Fibroblast of mammary gland (primary cell): ENCODE data around the gene F12.

Source experiments
- DNase-seq: peaks from one replicate; pipeline ENCODE4 v3.0.0-alpha.2; 2010; ENCODE audit warnings: low read depth
- H3K4me3 ChIP-seq: 2 replicates; pipeline ENCODE4 v1.5.1; 2011; ENCODE audit warnings: low read depth, mild to moderate bottlenecking, low read length, moderate library complexity; ENCODE audit not compliant: control insufficient read depth
- TF ChIP-seq, protein P1 (sequence below): conservative IDR thresholded peaks from 2 replicates; pipeline ENCODE4 v1.5.1; 2011; ENCODE audit warnings: low read depth, low read length, inconsistent platforms; ENCODE audit not compliant: control insufficient read depth, insufficient read depth

F12 gene

DNA sequence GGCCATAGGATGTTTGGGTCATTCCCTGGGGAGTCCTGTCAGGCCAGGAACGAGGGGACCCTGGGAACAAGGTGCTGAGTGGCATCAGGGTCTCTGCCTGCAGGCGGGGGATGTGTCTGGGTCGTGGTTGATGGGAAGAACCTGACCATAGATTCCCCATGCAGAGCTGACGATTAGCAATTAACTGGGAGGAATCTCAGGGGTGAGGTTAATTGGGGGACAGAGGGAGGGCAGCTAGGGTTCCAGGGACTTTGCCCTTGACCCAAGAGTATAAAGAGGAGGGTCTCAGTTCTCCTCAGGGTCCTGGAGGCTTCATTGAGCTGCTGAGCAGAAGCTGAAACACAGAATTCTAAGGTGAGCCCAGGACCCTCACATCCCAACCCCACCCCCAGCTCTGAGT is 25.2 kb downstream of the F12 start, which contains the start of gene SLC34A1:
TSS of gene SLC34A1 (plus strand) at position 301 of the 400 bp plus-strand sequence. CDS start 1,308 bp downstream, outside the sequence.
- no peak for DNase-seq
- no peak within 1 kb of the TSS for H3K4me3 ChIP-seq
- TF ChIP-seq, protein P1, sequence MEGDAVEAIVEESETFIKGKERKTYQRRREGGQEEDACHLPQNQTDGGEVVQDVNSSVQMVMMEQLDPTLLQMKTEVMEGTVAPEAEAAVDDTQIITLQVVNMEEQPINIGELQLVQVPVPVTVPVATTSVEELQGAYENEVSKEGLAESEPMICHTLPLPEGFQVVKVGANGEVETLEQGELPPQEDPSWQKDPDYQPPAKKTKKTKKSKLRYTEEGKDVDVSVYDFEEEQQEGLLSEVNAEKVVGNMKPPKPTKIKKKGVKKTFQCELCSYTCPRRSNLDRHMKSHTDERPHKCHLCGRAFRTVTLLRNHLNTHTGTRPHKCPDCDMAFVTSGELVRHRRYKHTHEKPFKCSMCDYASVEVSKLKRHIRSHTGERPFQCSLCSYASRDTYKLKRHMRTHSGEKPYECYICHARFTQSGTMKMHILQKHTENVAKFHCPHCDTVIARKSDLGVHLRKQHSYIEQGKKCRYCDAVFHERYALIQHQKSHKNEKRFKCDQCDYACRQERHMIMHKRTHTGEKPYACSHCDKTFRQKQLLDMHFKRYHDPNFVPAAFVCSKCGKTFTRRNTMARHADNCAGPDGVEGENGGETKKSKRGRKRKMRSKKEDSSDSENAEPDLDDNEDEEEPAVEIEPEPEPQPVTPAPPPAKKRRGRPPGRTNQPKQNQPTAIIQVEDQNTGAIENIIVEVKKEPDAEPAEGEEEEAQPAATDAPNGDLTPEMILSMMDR = no peak

DNA sequence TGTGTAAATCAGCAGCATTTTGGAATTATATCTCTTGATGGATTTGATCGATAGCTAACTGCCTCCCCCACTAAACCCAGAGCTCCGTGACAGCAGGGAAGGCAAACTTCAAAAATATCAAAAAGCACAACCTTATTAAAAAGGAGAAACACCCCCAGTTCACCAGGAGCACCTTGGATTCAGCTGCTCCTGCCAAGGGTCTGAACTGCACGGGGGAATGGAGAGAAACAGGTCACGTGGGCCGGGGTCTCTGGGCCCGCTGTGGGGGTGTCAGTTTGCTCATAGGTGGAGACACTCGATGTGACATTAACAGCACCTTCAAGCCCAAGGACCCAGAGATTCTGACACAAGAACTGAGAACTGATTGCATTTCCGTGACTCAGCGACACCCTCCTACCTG is 26.2 kb downstream of the F12 start:
- TF ChIP-seq, protein P1 = no peak
- DNase-seq = no peak
- no peak overlapping the region for H3K4me3 ChIP-seq

- TF ChIP-seq, protein P1 = peak; percentile 31
- H3K4me3 ChIP-seq = no peak overlapping the region
- DNase-seq = peak; percentile 42
These were observed 26.8 kb downstream of the F12 start for GRCh38 chr5:177382423-177383029.

DNA sequence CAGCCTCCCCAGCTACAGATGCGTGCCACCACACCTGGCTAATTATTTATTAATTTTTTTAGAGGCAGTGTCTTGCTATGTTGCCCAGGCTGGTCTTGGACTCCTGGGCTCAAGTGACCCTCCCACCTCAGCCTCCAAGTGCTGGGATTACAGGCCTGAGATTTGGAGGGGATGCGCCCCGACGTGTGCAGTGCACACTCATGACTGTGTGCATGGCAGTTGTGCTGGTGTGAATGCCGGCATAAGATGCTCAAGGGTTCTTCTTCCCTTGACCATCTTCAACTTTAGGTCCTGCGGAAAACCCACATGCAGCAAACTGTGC is 28.6 kb downstream of the F12 start:
- DNase-seq = no peak
- TF ChIP-seq, protein P1 = no peak
- no peak overlapping the region for H3K4me3 ChIP-seq

DNA sequence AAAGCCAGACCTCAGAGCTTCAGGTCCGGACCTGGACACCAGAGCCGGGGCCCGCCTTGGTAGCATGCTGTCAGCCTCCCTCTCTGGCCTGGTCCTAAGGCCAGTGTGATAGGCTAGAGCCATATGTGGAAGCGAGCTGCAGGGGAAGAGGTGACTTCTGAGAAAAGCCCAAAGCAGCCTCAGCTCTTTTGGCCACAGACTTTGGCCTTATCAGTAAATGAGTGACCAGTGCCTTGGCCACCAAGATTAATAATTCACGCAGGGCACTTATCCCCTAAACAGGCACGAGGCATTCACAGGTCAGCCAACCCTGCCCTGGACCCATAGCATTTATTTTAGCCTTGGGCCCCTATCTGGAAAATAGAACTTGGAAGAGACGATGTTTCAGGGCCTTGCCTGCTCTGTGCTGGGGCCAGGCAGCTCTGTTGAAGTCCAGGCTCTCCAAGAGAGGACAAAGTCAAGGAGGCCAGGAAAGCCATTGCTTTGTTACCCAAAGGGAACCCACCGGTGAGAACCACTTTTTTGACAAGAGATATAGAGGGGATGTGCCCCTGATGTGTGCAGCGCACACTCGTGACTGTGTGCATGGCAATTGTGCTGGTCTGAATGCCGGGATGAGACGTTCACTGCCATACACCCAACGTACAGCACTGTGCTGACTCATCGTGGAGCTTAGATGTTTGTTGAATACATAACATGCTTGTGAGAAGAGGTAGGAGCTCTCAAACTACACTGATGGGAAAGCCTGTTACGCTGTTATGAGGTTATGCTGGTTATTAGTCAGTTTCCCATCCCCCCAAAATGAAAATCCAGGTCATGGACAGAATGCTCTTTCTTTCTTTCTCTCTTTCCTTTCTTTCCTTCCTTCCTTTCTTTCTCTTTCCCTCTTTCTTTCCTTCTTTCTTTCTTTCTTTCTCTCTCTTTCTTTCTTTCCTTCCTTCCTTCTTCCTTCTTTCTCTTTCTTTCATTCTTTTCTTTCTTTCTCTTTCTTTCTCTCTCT is 30.2 kb downstream of the F12 start:
- TF ChIP-seq, protein P1 = no peak
- no peak overlapping the region for H3K4me3 ChIP-seq
- DNase-seq = peak; percentile 85

DNA sequence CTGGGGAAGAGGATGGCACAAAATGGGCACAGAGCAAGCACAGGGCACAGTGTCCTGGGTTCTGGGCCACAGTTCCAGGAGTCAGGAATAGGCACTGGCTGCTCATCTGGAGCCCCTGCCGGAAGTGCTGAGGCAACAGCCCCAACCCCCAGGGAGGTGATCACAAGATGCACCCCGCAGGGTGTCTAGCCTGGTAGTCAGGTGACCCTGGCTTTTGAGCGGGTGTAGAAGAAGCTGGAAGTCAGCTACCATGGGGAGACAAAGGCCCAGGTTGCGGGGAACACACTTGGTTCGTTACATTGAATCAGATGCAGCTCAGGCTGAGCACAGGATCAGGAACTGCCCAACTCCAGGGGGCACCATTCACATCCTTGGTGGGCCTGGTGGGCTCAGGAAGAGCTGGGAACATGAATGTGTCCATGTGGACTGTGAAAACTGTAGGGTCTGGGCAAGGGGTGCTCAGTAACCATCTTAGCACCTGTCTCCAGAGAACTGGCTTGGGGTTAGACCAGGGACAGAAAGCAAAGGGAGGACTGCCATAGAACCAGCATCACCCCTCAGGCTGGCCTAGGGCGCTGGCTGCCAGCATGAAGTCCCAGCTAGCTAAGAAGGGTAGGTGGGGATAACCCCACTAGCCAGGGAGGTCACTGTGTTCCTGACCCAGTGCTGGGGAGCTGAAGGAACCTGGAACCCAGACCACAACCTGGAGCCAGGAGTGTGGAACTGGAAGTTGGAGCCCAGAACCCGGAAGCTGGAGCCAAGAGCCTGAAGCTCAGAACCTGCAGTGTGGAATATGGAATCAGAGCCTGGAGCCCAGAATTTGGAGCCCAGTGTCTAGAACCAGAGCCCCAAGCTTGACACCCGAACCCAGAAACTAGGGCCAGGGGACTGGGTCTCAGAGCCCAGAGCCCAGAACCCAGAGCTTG is 31.2 kb downstream of the F12 start:
- H3K4me3 ChIP-seq = no peak overlapping the region
- TF ChIP-seq, protein P1 = no peak
- DNase-seq = no peak
